ENCODE data around the gene RAB11FIP4. TPM values are rescaled to one million over a fixed set of nuclear protein-coding genes. Genes with fewer than 3 reads are reported as not detected.

RAB11FIP4 gene
- total RNA-seq, 4 donors from 2014 or later: 0.47 to 14.1 (median 1.9) TPM

DNA sequence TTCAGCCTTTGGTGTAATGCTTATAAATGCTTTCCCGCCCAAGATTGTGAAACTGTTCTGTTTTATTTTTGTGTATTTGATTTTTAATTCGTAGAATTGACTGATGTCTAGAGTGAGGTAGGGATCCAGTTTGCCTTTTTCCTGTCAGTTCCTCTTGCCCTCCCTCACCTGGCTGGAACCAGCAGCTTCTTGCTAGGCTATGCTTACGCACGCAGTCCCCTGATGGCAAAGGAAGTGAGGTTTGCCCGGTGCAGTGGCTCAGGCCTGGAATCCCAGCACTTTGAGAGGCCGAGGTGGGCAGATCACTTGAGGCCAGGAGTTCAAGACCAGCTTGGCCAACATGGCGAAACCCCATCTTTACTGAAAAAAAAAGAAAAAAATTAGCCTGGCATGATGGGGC lies 51.9 kb downstream of the RAB11FIP4 start:
- 80 to 82% methylated on average over 4 to 5 of the region's 7 CpGs for WGBS, 2 donors (ENCODE audit: low coverage in 1 of 2)
- no peak overlapping the region for H3K4me3 ChIP-seq
- no peak overlapping the region for H3K27ac ChIP-seq
- no peak for ATAC-seq
- no peaks in the 10 kb centered on the region for H3K36me3 ChIP-seq
- no peaks in the 10 kb centered on the region for H3K9me3 ChIP-seq
- no peaks in the 10 kb centered on the region for H3K4me1 ChIP-seq
- TF ChIP-seq, protein P1, sequence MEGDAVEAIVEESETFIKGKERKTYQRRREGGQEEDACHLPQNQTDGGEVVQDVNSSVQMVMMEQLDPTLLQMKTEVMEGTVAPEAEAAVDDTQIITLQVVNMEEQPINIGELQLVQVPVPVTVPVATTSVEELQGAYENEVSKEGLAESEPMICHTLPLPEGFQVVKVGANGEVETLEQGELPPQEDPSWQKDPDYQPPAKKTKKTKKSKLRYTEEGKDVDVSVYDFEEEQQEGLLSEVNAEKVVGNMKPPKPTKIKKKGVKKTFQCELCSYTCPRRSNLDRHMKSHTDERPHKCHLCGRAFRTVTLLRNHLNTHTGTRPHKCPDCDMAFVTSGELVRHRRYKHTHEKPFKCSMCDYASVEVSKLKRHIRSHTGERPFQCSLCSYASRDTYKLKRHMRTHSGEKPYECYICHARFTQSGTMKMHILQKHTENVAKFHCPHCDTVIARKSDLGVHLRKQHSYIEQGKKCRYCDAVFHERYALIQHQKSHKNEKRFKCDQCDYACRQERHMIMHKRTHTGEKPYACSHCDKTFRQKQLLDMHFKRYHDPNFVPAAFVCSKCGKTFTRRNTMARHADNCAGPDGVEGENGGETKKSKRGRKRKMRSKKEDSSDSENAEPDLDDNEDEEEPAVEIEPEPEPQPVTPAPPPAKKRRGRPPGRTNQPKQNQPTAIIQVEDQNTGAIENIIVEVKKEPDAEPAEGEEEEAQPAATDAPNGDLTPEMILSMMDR (IDR thresholded peaks at IDR 0.05): no peak
- no peak for TF ChIP-seq EP300 (IDR thresholded peaks at IDR 0.05)
- TF ChIP-seq POLR2A (IDR thresholded peaks at IDR 0.05): no peak
- no peak for TF ChIP-seq POLR2AphosphoS5 (IDR thresholded peaks at IDR 0.05)
- H3K27me3 ChIP-seq: no peaks in the 10 kb centered on the region

DNA sequence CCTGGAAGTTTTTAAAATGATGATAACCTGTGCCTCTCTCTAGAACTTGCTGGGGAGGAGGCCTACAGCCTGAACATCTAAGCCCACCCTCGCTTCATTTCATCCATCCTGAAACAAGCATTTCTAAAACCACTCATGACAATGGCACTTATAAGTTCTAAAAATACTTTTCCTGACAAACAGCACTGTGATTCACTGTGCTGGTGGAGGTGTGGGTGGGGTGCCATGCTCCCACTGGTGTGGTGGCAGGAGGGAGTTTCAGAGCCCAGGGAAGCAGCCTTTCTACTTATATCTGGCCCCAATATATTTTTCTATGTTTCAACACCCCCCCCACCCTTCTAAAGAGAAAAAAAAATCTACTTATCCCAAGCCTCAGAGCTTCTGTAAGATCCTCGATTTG lies 52.6 kb downstream of the RAB11FIP4 start:
- no peaks in the 10 kb centered on the region for H3K36me3 ChIP-seq
- ATAC-seq: no peak
- no peak for TF ChIP-seq POLR2AphosphoS5 (IDR thresholded peaks at IDR 0.05)
- TF ChIP-seq, protein P1 (IDR thresholded peaks at IDR 0.05): no peak
- no peak for TF ChIP-seq POLR2A (IDR thresholded peaks at IDR 0.05)
- no peak for TF ChIP-seq EP300 (IDR thresholded peaks at IDR 0.05)
- no peaks in the 10 kb centered on the region for H3K9me3 ChIP-seq
- H3K27me3 ChIP-seq: no peaks in the 10 kb centered on the region
- no peak overlapping the region for H3K4me3 ChIP-seq
- H3K4me1 ChIP-seq: no peaks in the 10 kb centered on the region
- no peak overlapping the region for H3K27ac ChIP-seq
- 77 to 86% methylated on average over 1 to 2 of the region's 2 CpGs for WGBS, 2 donors (ENCODE audit: low coverage in 1 of 2)

DNA sequence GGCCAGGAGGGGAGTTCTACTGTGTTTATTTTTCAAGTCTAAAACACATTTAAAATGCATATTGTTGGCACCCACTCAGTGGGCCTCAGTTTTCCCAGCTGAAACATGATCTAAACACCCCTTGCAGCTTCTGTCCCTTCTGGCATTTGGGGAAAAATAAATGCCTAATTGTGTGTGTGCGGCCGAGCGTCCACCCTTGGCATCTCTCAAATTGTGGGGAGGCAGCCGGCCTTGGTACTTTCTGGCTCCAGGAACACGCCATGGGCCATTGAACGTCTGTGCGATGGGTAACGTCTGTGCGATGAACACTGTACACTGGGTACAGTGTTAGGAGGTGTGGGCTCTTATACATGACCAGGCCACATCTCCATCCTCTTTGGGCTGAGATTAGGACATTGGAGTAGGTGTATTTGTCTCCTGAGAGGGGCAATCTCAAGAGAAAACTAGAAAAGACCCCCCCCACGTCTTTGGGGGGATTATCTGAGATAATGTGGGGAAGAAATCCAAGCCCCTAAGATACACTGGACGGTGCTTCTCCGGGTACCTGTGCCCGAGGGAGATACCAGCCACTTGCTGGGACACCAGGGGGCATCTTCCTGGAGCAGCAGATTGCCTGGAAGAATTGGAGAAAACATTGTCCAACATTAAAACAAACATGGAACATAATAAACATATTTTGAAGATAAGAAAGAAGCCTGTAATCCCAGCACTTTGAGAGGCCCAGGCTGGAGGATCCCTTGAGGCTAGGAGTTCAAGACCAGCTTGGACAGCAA lies 54.9 kb downstream of the RAB11FIP4 start:
- no peak overlapping the region for H3K4me3 ChIP-seq
- no peak for TF ChIP-seq POLR2A (IDR thresholded peaks at IDR 0.05)
- no peak for TF ChIP-seq POLR2AphosphoS5 (IDR thresholded peaks at IDR 0.05)
- TF ChIP-seq, protein P1 (IDR thresholded peaks at IDR 0.05): no peak
- no peak for TF ChIP-seq EP300 (IDR thresholded peaks at IDR 0.05)
- H3K9me3 ChIP-seq: no peaks in the 10 kb centered on the region
- ATAC-seq: no peak
- WGBS, 2 donors (ENCODE audit: low coverage in 1 of 2): 39 to 66% methylated on average over 3 to 7 of the region's 13 CpGs
- H3K27me3 ChIP-seq: no peaks in the 10 kb centered on the region
- no peaks in the 10 kb centered on the region for H3K36me3 ChIP-seq
- no peak overlapping the region for H3K27ac ChIP-seq
- no peaks in the 10 kb centered on the region for H3K4me1 ChIP-seq

DNA sequence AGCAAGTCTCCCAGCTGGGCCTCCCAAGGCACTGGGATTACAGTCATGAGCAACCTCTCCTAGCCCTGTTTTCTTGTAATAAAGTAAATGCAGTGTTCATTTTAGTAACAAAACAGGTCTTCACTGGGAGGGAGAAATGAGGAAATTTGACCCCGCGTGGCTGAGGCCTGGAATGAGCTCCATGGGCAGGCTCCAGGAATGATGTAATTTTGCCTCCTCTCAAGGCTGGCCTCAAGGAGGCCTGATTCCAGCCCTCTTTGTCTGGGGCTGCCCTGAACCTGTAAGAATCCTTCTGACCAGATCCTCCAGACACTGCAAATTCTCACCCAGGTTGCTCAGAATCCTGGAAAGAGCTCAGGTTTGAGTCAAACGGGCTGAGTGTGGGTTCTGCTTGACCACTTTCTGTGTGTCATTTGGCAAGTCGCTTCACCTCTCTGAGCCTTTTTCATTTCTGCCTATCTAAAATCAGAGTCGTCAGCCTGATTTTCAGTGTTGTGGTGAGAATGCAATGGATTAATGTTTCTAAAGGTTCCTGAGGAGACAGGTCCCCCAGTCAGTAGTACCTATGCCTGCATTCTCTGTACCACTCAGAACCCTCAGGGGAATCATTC lies 57.1 kb downstream of the RAB11FIP4 start:
- Histone ChIP-seq H3K4me3 (no peak overlapping the region), H3K27ac (no peak overlapping the region), H3K27me3 (no peaks in the 10 kb centered on the region), H3K4me1 (no peaks in the 10 kb centered on the region), H3K9me3 (no peaks in the 10 kb centered on the region), H3K36me3 (no peaks in the 10 kb centered on the region)
- no peak for ATAC-seq
- TF ChIP-seq POLR2AphosphoS5 (IDR thresholded peaks at IDR 0.05): no peak
- TF ChIP-seq, protein P1 (IDR thresholded peaks at IDR 0.05): no peak
- no peak for TF ChIP-seq EP300 (IDR thresholded peaks at IDR 0.05)
- no peak for TF ChIP-seq POLR2A (IDR thresholded peaks at IDR 0.05)
- 56 to 88% methylated on average over 3 to 4 of the region's 5 CpGs for WGBS, 2 donors (ENCODE audit: low coverage in 1 of 2)

DNA sequence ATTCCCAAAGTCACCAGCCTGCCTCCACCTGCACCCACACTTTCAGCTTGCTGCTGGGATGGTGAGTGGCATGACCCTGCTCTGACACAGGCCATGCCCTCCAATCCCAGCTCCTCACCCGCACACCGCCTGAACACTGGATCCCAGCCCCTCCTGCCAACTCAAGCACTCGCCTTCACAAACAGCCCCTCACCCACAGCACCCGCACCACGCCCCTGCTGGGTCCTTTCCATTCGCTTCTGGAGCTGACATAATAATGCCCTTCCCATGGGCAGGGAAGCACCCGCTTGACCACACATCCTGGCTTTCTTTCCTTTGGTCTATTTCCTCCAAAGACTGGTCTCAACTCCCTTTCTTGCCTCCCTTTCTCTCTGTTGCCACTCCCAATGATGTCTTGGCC lies 57.6 kb downstream of the RAB11FIP4 start:
- no peaks in the 10 kb centered on the region for H3K9me3 ChIP-seq
- H3K4me1 ChIP-seq: no peaks in the 10 kb centered on the region
- 73 to 86% methylated on average over 1 to 5 of the region's 7 CpGs for WGBS, 2 donors (ENCODE audit: low coverage in 1 of 2)
- no peak for ATAC-seq
- no peaks in the 10 kb centered on the region for H3K27me3 ChIP-seq
- TF ChIP-seq EP300 (IDR thresholded peaks at IDR 0.05) (no peak), POLR2AphosphoS5 (IDR thresholded peaks at IDR 0.05) (no peak), POLR2A (IDR thresholded peaks at IDR 0.05) (no peak)
- TF ChIP-seq, protein P1 (IDR thresholded peaks at IDR 0.05): no peak
- H3K36me3 ChIP-seq: no peaks in the 10 kb centered on the region
- H3K4me3 ChIP-seq: no peak overlapping the region
- H3K27ac ChIP-seq: no peak overlapping the region

Measured in gastroesophageal sphincter (tissue), 4 donors.